Esophagus squamous epithelium (tissue), 4 donors: ENCODE results near the gene HIPK2.

Experiments used
- POLR2A ChIP-seq, 4 donors: fragments of 450-650 bp; IDR thresholded peaks; one replicate each; pipeline ENCODE4 v1.6.1; 2017; ENCODE audit warnings: antibody characterized with exemption in 4 of 4, mild to moderate bottlenecking in 4 of 4, moderate library complexity in 3 of 4
- TF ChIP-seq, protein P1 (sequence below), 6 experiments: fragments of 450-650 bp in 4 of 6; fragments of 200-600 bp in 2 of 6; sonication (generic) in 2 of 6; IDR thresholded peaks; one replicate each; pipeline ENCODE4 v1.5.1; 2016 to 2019; ENCODE audit warnings: antibody characterized with exemption in 6 of 6, mild to moderate bottlenecking in 4 of 6, moderate library complexity in 4 of 6

DNA sequence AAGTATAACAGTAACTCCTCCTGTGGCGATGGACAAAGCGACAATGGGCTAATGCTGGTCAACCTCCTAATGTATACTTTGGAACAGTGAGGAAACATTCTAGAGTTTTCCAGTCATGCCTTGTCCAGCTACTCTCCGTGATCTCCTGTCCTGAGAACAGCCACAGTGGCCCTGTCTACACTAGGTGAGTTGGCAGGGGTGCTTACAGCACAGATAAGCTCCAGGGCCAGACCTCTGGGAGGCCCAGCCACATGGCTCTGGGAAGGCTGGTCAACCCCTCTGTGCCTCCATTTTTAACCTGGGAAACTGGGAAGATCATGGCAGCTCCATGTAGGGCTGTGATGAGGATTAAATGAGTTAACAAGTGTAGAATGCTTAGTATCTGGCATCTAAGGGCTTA is 197.4 kb downstream of the HIPK2 start:
- TF ChIP-seq, protein P1, sequence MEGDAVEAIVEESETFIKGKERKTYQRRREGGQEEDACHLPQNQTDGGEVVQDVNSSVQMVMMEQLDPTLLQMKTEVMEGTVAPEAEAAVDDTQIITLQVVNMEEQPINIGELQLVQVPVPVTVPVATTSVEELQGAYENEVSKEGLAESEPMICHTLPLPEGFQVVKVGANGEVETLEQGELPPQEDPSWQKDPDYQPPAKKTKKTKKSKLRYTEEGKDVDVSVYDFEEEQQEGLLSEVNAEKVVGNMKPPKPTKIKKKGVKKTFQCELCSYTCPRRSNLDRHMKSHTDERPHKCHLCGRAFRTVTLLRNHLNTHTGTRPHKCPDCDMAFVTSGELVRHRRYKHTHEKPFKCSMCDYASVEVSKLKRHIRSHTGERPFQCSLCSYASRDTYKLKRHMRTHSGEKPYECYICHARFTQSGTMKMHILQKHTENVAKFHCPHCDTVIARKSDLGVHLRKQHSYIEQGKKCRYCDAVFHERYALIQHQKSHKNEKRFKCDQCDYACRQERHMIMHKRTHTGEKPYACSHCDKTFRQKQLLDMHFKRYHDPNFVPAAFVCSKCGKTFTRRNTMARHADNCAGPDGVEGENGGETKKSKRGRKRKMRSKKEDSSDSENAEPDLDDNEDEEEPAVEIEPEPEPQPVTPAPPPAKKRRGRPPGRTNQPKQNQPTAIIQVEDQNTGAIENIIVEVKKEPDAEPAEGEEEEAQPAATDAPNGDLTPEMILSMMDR (IDR thresholded peaks at IDR 0.05): no peak
- TF ChIP-seq POLR2A (IDR thresholded peaks at IDR 0.05): no peak
